Thoracic aorta (tissue), 2 donors: ENCODE results near the gene CENPK. TPM values are rescaled to one million over a fixed set of nuclear protein-coding genes. Genes with fewer than 3 reads are reported as not detected.

ENCODE experiments used
- ATAC-seq: fragments of 150-250 bp; one replicate; pipeline ENCODE4 v1.8.0; 2017; ENCODE audit warnings: low read depth; ENCODE audit not compliant: insufficient number of reproducible peaks, low FRiP score
- DNase-seq: peaks from one replicate; pipeline ENCODE4 v3.0.0-alpha.2; 2020; ENCODE audit warnings: low spot score
- H3K27ac ChIP-seq, 2 donors: fragments of 200-600 bp; sonication (generic); 1 replicate in 1 of 2; 2 replicates in 1 of 2; pipeline ENCODE4 v1.5.1; 2016; ENCODE audit warnings: mild to moderate bottlenecking in 2 of 2, moderate library complexity in 2 of 2
- H3K27me3 ChIP-seq: fragments of 200-600 bp; sonication (generic); replicated peaks from 2 replicates; pipeline ENCODE4 v1.6.0; 2016; ENCODE audit warnings: mild to moderate bottlenecking; ENCODE audit not compliant: insufficient read depth
- H3K36me3 ChIP-seq: fragments of 200-600 bp; sonication (generic); one replicate; pipeline ENCODE4 v1.5.1; 2016
- H3K4me1 ChIP-seq, 2 donors: fragments of 200-600 bp; sonication (generic); 1 replicate in 1 of 2; 2 replicates in 1 of 2; pipeline versions ENCODE4 v1.5.1 to v1.6.0; 2016; ENCODE audit warnings: low read depth in 2 of 2, mild to moderate bottlenecking in 1 of 2; ENCODE audit not compliant: control insufficient read depth in 1 of 2
- H3K4me3 ChIP-seq: fragments of 200-600 bp; sonication (generic); 2 replicates; pipeline ENCODE4 v1.5.1; 2016; ENCODE audit warnings: mild to moderate bottlenecking
- H3K9me3 ChIP-seq: fragments of 200-600 bp; sonication (generic); 2 replicates; pipeline ENCODE4 v1.5.1; 2016
- total RNA-seq, 2 donors: library from RNA; depleted of rRNA; stranded (reverse); fragments of >200 nt; gene quantifications; one replicate each; pipeline versions ENCODE4 v1.1.0 to v1.2.3, GENCODE V29; 2016
- TF ChIP-seq, protein P1 (sequence below): fragments of 200-600 bp; sonication (generic); IDR thresholded peaks from one replicate; pipeline ENCODE4 v1.5.1; 2019; ENCODE audit warnings: antibody characterized with exemption

The CENPK gene
- total RNA-seq, 2 donors from 2014 or later = 0.42 to 1.1 TPM

DNA sequence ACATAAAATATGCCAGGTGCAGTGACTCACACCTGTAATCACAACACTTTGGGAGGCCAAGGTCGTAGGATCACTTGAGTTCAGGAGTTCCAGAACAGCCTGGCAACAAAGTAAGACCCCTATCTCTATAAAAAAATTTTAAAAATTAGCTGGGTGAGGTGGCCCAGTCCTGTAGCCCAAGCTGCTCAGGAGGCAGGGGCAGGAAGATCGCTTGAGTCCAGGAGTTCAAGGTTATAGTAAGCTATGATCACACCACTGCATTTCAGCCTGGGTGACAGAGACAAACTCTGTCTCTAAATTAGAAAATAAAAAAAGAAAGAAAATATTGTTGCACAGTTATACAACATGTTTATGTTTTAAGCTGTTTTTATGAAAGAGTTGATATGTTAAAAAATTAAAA, 6.8 kb downstream of the CENPK start:
- DNase-seq (no peak), ATAC-seq (no peak)
- TF ChIP-seq, protein P1, sequence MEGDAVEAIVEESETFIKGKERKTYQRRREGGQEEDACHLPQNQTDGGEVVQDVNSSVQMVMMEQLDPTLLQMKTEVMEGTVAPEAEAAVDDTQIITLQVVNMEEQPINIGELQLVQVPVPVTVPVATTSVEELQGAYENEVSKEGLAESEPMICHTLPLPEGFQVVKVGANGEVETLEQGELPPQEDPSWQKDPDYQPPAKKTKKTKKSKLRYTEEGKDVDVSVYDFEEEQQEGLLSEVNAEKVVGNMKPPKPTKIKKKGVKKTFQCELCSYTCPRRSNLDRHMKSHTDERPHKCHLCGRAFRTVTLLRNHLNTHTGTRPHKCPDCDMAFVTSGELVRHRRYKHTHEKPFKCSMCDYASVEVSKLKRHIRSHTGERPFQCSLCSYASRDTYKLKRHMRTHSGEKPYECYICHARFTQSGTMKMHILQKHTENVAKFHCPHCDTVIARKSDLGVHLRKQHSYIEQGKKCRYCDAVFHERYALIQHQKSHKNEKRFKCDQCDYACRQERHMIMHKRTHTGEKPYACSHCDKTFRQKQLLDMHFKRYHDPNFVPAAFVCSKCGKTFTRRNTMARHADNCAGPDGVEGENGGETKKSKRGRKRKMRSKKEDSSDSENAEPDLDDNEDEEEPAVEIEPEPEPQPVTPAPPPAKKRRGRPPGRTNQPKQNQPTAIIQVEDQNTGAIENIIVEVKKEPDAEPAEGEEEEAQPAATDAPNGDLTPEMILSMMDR = no peak
- Histone ChIP-seq H3K9me3 (no peaks in the 10 kb centered on the region), H3K4me1 (no peaks in the 10 kb centered on the region), H3K36me3 (no peaks in the 10 kb centered on the region), H3K27me3 (no peaks in the 10 kb centered on the region), H3K27ac (no peak overlapping the region), H3K4me3 (no peak overlapping the region)

DNA sequence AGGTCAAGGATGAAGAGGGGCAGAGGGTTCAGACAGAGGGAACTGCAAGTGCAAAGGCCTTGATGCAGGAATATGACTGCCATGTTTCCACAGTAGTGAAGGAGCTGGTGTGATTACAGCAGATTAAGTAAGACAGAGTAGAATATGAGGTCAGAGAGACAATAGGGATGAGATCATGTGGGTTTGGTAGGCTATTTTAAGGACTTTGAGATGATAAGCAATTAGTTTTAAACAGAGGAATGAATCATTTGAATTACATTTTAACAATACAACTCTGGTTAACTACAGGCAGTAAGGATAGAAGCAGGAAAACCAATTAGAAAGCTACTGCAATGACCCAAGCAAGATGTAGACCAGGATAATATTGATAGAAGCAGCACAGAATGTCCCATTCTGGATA, 7.7 kb downstream of the CENPK start:
- no peaks in the 10 kb centered on the region for H3K4me1 ChIP-seq
- ATAC-seq (no peak), DNase-seq (no peak)
- no peaks in the 10 kb centered on the region for H3K9me3 ChIP-seq
- H3K36me3 ChIP-seq = no peaks in the 10 kb centered on the region
- H3K27ac ChIP-seq = no peak overlapping the region
- TF ChIP-seq, protein P1 = no peak
- no peaks in the 10 kb centered on the region for H3K27me3 ChIP-seq
- no peak overlapping the region for H3K4me3 ChIP-seq

DNA sequence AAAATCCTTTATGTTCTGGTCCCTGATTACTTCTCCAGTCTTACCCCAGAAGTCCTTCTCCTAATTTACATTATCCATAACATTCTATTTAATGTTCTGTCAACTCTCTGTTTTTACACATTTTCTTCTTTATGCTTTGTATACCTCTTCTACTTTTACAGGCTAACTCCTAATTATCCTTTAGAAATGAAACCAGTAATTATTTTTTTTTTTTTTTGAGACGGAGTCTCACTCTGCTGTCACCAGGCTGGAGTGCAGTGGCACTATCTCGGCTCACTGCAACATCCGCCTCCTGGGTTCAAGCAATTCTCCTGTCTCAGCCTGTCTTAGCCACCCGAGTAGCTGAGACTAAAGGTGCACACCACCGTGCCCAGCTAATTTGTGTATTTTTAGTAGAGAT, 9.0 kb downstream of the CENPK start:
- Histone ChIP-seq H3K4me1 (no peaks in the 10 kb centered on the region), H3K27me3 (no peaks in the 10 kb centered on the region), H3K9me3 (no peaks in the 10 kb centered on the region), H3K36me3 (no peaks in the 10 kb centered on the region), H3K27ac (no peak overlapping the region), H3K4me3 (no peak overlapping the region)
- TF ChIP-seq, protein P1 = no peak
- ATAC-seq (no peak), DNase-seq (no peak)

DNA sequence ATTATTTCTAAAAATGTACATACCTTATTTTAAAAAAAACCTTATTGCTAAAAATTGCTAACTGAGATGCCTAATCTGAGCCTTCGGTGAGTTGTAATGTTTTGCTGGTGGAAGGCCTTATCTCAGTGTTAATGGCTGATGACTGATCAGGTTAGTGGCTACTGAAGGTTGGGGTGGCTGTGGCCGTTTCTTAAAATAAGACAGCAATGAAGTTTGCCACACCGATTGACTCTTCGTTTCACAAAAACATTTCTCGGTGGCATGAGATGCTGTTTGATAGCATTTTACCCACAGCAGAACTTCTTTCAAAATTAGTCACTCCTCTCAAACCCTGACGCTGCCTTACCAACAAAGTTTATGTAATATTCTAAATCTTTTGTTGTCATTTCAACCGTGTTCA, 14.7 kb downstream of the CENPK start:
- ATAC-seq = no peak

DNA sequence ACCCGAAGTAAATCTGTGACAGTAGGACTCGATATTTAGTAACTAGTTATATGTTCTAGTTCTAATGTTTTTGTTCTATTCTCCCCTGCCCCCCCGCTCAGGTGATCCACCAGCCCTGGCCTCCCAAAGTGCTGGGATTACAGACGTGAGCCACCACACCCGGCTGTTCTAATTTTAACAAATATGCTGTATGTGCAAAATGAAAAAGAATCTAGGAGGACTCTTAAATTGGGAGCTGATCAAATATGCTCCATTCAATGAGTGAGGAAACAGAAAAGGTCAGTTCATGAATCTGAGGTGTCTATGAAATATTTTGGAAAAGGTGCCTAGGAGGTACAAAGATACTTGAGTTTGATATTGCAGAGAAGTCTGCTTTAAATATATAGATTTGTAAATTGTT, 16.8 kb downstream of the CENPK start:
- TF ChIP-seq, protein P1 = no peak
- H3K27me3 ChIP-seq = no peaks in the 10 kb centered on the region
- no peak for DNase-seq
- no peaks in the 10 kb centered on the region for H3K4me1 ChIP-seq
- H3K9me3 ChIP-seq = no peaks in the 10 kb centered on the region
- H3K27ac ChIP-seq = no peak overlapping the region
- ATAC-seq = no peak
- no peak overlapping the region for H3K4me3 ChIP-seq
- no peaks in the 10 kb centered on the region for H3K36me3 ChIP-seq

More for the DNA sequence above, 14.7 kb downstream of the CENPK start:
- no peak overlapping the region for H3K27ac ChIP-seq
- no peaks in the 10 kb centered on the region for H3K4me1 ChIP-seq
- no peak overlapping the region for H3K4me3 ChIP-seq
- no peaks in the 10 kb centered on the region for H3K9me3 ChIP-seq
- DNase-seq = no peak
- TF ChIP-seq, protein P1 = no peak
- H3K36me3 ChIP-seq = no peaks in the 10 kb centered on the region
- no peaks in the 10 kb centered on the region for H3K27me3 ChIP-seq
